Measurements from ENCODE around the gene CDC20. TPM values are rescaled to one million over a fixed set of nuclear protein-coding genes. Genes with fewer than 3 reads are reported as not detected.

Gene CDC20
- total RNA-seq, 2 donors from 2014 or later, result 2.2 to 14.9 TPM

- Histone ChIP-seq H3K9me3 (no peaks in the 10 kb centered on the region), H3K4me3 (no peak overlapping the region), H3K27ac (no peak overlapping the region), H3K4me1 (replicated peaks) (no peaks in the 10 kb centered on the region), H3K27me3 (replicated peaks; ENCODE audit: insufficient read depth) (no peaks in the 10 kb centered on the region), H3K36me3 (no peaks in the 10 kb centered on the region)
- intact Hi-C loops (cut with DNase I), result no loop called here
- 77% methylated on average over 7 of the region's 7 CpGs for WGBS
- no peak for DNase-seq (ENCODE audit: low spot score)
- no peak for TF ChIP-seq CTCF (IDR thresholded peaks at IDR 0.05)
- no peak for TF ChIP-seq POLR2A (IDR thresholded peaks at IDR 0.05)
- no peak for TF ChIP-seq POLR2AphosphoS5 (IDR thresholded peaks at IDR 0.05)
Observed at GRCh38 chr1:43334453-43335205, 24.2 kb upstream of the CDC20 start.

- H3K36me3 ChIP-seq, result no peaks in the 10 kb centered on the region
- no peaks in the 10 kb centered on the region for H3K27me3 ChIP-seq (replicated peaks; ENCODE audit: insufficient read depth)
- DNase-seq (ENCODE audit: low spot score), result no peak
- intact Hi-C loops (cut with DNase I), result no loop called here
- no peaks in the 10 kb centered on the region for H3K9me3 ChIP-seq
- WGBS, result 76% methylated on average over 3 of the region's 3 CpGs
- TF ChIP-seq POLR2AphosphoS5 (IDR thresholded peaks at IDR 0.05), result no peak
- no peak for TF ChIP-seq POLR2A (IDR thresholded peaks at IDR 0.05)
- no peak for TF ChIP-seq CTCF (IDR thresholded peaks at IDR 0.05)
- no peak within 1 kb of the TSS for H3K4me3 ChIP-seq
- H3K27ac ChIP-seq, result no peak within 1 kb of the TSS
- no peaks in the 10 kb centered on the region for H3K4me1 ChIP-seq (replicated peaks)
Observed at GRCh38 chr1:43337588-43337987, 21.2 kb upstream of the CDC20 start, which contains the start of gene MPL. MPL (plus strand) TSS chr1:43337818; CDS start chr1:43337849, 31 bp downstream.

GRCh38 chr1:43338001-43338400 lies 20.8 kb upstream of the CDC20 start:
- 90% methylated on average over 5 of the region's 5 CpGs for WGBS
- Histone ChIP-seq H3K4me1 (replicated peaks) (no peaks in the 10 kb centered on the region), H3K27ac (no peak overlapping the region), H3K27me3 (replicated peaks; ENCODE audit: insufficient read depth) (no peaks in the 10 kb centered on the region), H3K4me3 (no peak overlapping the region), H3K9me3 (no peaks in the 10 kb centered on the region), H3K36me3 (no peaks in the 10 kb centered on the region)
- TF ChIP-seq POLR2AphosphoS5 (IDR thresholded peaks at IDR 0.05) (no peak), CTCF (IDR thresholded peaks at IDR 0.05) (no peak), POLR2A (IDR thresholded peaks at IDR 0.05) (no peak)
- intact Hi-C loops (cut with DNase I), result no loop called here
- no peak for DNase-seq (ENCODE audit: low spot score)

DNA sequence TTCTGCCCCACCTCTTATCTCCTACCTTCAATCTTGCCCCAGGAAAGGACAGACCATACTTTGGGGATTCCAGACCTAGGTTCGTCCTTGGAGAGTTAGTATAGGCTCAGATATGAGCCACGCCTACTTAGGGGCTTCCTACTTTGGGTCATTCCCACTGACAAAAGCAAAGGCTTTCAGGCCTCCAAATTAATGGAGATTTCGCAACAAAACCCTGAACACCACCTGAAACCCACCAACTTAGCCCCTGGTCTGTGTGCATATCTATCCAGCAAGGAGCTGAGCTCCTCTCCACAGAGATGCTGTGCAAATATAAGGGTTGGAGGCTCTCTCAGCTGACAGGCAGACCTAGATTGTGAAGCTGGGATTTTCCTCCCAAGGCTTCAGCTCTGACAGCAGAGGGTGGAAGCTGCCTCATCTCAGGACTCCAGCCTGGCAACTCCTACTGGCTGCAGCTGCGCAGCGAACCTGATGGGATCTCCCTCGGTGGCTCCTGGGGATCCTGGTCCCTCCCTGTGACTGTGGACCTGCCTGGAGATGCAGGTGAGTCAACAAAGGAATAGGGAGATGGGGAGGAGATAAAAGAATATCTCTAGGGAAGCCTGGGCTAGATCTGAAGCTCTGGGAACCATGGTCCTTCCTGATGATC lies 19.1 kb upstream of the CDC20 start:
- Histone ChIP-seq H3K27ac (no peak overlapping the region), H3K4me3 (no peak overlapping the region), H3K9me3 (no peaks in the 10 kb centered on the region), H3K4me1 (replicated peaks) (no peaks in the 10 kb centered on the region), H3K27me3 (replicated peaks; ENCODE audit: insufficient read depth) (no peaks in the 10 kb centered on the region), H3K36me3 (no peaks in the 10 kb centered on the region)
- WGBS, result 94% methylated on average over 6 of the region's 6 CpGs
- TF ChIP-seq POLR2A (IDR thresholded peaks at IDR 0.05) (no peak), CTCF (IDR thresholded peaks at IDR 0.05) (no peak), POLR2AphosphoS5 (IDR thresholded peaks at IDR 0.05) (no peak)
- DNase-seq (ENCODE audit: low spot score), result no peak
- intact Hi-C loops (cut with DNase I), result no loop called here

Measured in prostate gland (tissue), 2 donors.